Measurements from ENCODE around the gene RACK1.

RACK1 gene

GRCh38 chr5:181236471-181236870 is 7.2 kb downstream of the RACK1 start:
- no peaks in the 10 kb centered on the region for H3K9me3 ChIP-seq (ENCODE audit: control insufficient read depth, low read length)
- no peak overlapping the region for H2AFZ ChIP-seq
- H3K27me3 ChIP-seq (ENCODE audit: control insufficient read depth, insufficient read depth, low read length), result no peaks in the 10 kb centered on the region
- no peak for TF ChIP-seq CTCF (IDR thresholded peaks at IDR 0.05)
- no peak overlapping the region for H3K4me3 ChIP-seq (ENCODE audit: low read depth, low read length)
- peaks cover 8% of the 10 kb centered on the region for H3K4me1 ChIP-seq
- H3K27ac ChIP-seq, result no peak overlapping the region
- H3K4me2 ChIP-seq (ENCODE audit: low read length), result no peak overlapping the region
- no peaks in the 10 kb centered on the region for H3K36me3 ChIP-seq (ENCODE audit: control insufficient read depth, insufficient read depth, low read length)
- peaks cover 20% of the 10 kb centered on the region for H3K79me2 ChIP-seq
- H3K9ac ChIP-seq, result no peak overlapping the region

GRCh38 chr5:181235689-181236366 is 7.9 kb downstream of the RACK1 start:
- Histone ChIP-seq H3K4me3 (ENCODE audit: low read depth, low read length) (no peak overlapping the region), H3K9me3 (ENCODE audit: control insufficient read depth, low read length) (no peaks in the 10 kb centered on the region), H3K9ac (no peak overlapping the region), H3K27me3 (ENCODE audit: control insufficient read depth, insufficient read depth, low read length) (no peaks in the 10 kb centered on the region), H3K4me2 (ENCODE audit: low read length) (no peak overlapping the region), H3K36me3 (ENCODE audit: control insufficient read depth, insufficient read depth, low read length) (no peaks in the 10 kb centered on the region), H3K27ac (peak overlapping the region; percentile 74), H3K79me2 (peaks cover 15% of the 10 kb centered on the region), H3K4me1 (peaks cover 8% of the 10 kb centered on the region), H2AFZ (no peak overlapping the region)
- TF ChIP-seq CTCF (IDR thresholded peaks at IDR 0.05), result no peak

- H3K36me3 ChIP-seq (ENCODE audit: control insufficient read depth, insufficient read depth, low read length), result no peaks in the 10 kb centered on the region
- H3K9ac ChIP-seq, result no peak overlapping the region
- H3K4me2 ChIP-seq (ENCODE audit: low read length), result no peak overlapping the region
These were observed 8.4 kb downstream of the RACK1 start for GRCh38 chr5:181235323-181235688.

GRCh38 chr5:181234455-181235306 is 9.0 kb downstream of the RACK1 start:
- H3K9ac ChIP-seq, result no peak overlapping the region
- H3K36me3 ChIP-seq (ENCODE audit: control insufficient read depth, insufficient read depth, low read length), result no peaks in the 10 kb centered on the region
- no peaks in the 10 kb centered on the region for H3K27me3 ChIP-seq (ENCODE audit: control insufficient read depth, insufficient read depth, low read length)
- peak overlapping the region; percentile 74 for H3K27ac ChIP-seq
- H3K4me3 ChIP-seq (ENCODE audit: low read depth, low read length), result no peak overlapping the region
- no peaks in the 10 kb centered on the region for H3K9me3 ChIP-seq (ENCODE audit: control insufficient read depth, low read length)
- H3K79me2 ChIP-seq, result peaks cover 5% of the 10 kb centered on the region
- H3K4me2 ChIP-seq (ENCODE audit: low read length), result no peak overlapping the region
- no peak overlapping the region for H2AFZ ChIP-seq
- peaks cover 8% of the 10 kb centered on the region for H3K4me1 ChIP-seq
- no peak for TF ChIP-seq CTCF (IDR thresholded peaks at IDR 0.05)

More at GRCh38 chr5:181235323-181235688, 8.4 kb downstream of the RACK1 start:
- TF ChIP-seq CTCF (IDR thresholded peaks at IDR 0.05), result no peak
- H3K27me3 ChIP-seq (ENCODE audit: control insufficient read depth, insufficient read depth, low read length), result no peaks in the 10 kb centered on the region
- peaks cover 11% of the 10 kb centered on the region for H3K79me2 ChIP-seq
- peaks cover 8% of the 10 kb centered on the region for H3K4me1 ChIP-seq
- no peak overlapping the region for H2AFZ ChIP-seq
- no peak overlapping the region for H3K4me3 ChIP-seq (ENCODE audit: low read depth, low read length)
- H3K9me3 ChIP-seq (ENCODE audit: control insufficient read depth, low read length), result no peaks in the 10 kb centered on the region
- H3K27ac ChIP-seq, result peak overlapping the region; percentile 74
